HCT116 (cell line): ENCODE data around the gene GALNT17. TPM values are rescaled to one million over a fixed set of nuclear protein-coding genes. Genes with fewer than 3 reads are reported as not detected.

Experiments used
- ATAC-seq: fragments of 200-7000 bp; cut with Tn5 transposase; 2 replicates; pipeline ENCODE4 v1.9.1; 2020; ENCODE audit warnings: mild to moderate bottlenecking, moderate library complexity
- BruUV-seq: library from RNA; stranded (reverse); fragments of 400-500 nt; replicated peaks from 2 replicates; lab custom pipeline; 2021; lab: Mats Ljungman, UMichigan
- CTCF ChIA-PET: fragments of 300-600 bp; sonication (Branson Sonifier 250); formaldehyde crosslinking; loops from one replicate; lab custom pipeline; 2021; ENCODE audit warnings: antibody characterized with exemption; lab: Charles Lee
- POLR2A ChIA-PET: fragments of 300-600, 350-600 bp; sonication (Branson Sonifier 250); formaldehyde crosslinking; loops from one replicate; lab custom pipeline; 2021; ENCODE audit warnings: antibody characterized with exemption; lab: Charles Lee
- RAD21 ChIA-PET, 2 experiments: fragments of 300-600 bp; sonication (Branson Sonifier 250); formaldehyde crosslinking; loops; one replicate each; lab custom pipeline; 2023; ENCODE audit warnings: low total read pairs in 2 of 2; ENCODE audit not compliant: uncharacterized antibody in 2 of 2, unreplicated experiment in 2 of 2, low non-redundant PET in 1 of 2; lab: Charles Lee
- DNase-seq: peaks from one replicate; pipeline ENCODE4 v3.0.0-alpha.2; 2010; ENCODE audit warnings: low read depth, low spot score
- H2AFZ ChIP-seq: fragments of 200-600 bp; shearing (Covaris generic), sonication (generic); 2 replicates; pipeline ENCODE4 v1.6.1; 2017; ENCODE audit warnings: low read depth, mixed run types, mixed read lengths, antibody characterized with exemption, low read length; ENCODE audit not compliant: poor library complexity, severe bottlenecking
- H3K27ac ChIP-seq: 2 replicates; pipeline ENCODE4 v1.5.1; 2012; ENCODE audit warnings: low read depth, low read length
- H3K27me3 ChIP-seq: fragments of 200-600 bp; sonication (generic); 2 replicates; pipeline ENCODE4 v1.6.1; 2016; ENCODE audit warnings: mixed run types, low read length, mixed read lengths; ENCODE audit not compliant: insufficient read depth
- H3K36me3 ChIP-seq, 2 experiments: fragments of 200-500 bp in 1 of 2; fragments of 200-600 bp in 1 of 2; sonication (Bioruptor generic) in 1 of 2; sonication (generic) in 1 of 2; 2 replicates each; pipeline versions ENCODE4 v1.5.1 to v1.6.1; 2014 to 2016; ENCODE audit warnings: low read length in 2 of 2, inconsistent platforms in 1 of 2, mixed read lengths in 1 of 2, mixed run types in 1 of 2; ENCODE audit not compliant: insufficient read depth in 2 of 2, control insufficient read depth in 1 of 2
- H3K4me1 ChIP-seq, 2 experiments: fragments of 200-600 bp in 1 of 2; sonication (generic) in 1 of 2; 2 replicates each; pipeline versions ENCODE4 v1.5.1 to v1.6.1; 2012 to 2017; ENCODE audit warnings: low read length in 2 of 2, inconsistent platforms in 1 of 2, mild to moderate bottlenecking in 1 of 2, mixed read lengths in 1 of 2, mixed run types in 1 of 2, moderate library complexity in 1 of 2; ENCODE audit not compliant: insufficient read depth in 2 of 2, control insufficient read depth in 1 of 2
- H3K4me2 ChIP-seq: fragments of 200-600 bp; sonication (generic); 2 replicates; pipeline ENCODE4 v1.6.1; 2017; ENCODE audit warnings: mixed run types, low read length, mixed read lengths
- H3K4me3 ChIP-seq, 2 experiments: fragments of 200-600 bp in 1 of 2; sonication (generic) in 1 of 2; replicated peaks in 1 of 2; 2 replicates each; pipeline ENCODE4 v1.5.1; 2011 to 2016; ENCODE audit warnings: low read length in 2 of 2, control low read depth in 1 of 2, low read depth in 1 of 2, mild to moderate bottlenecking in 1 of 2, mixed read lengths in 1 of 2, mixed run types in 1 of 2
- H3K79me2 ChIP-seq: fragments of 200-600 bp; sonication (generic); 2 replicates; pipeline ENCODE4 v1.6.1; 2017; ENCODE audit warnings: mild to moderate bottlenecking, mixed run types, low read length, moderate library complexity, mixed read lengths; ENCODE audit not compliant: insufficient read depth
- H3K9ac ChIP-seq: fragments of 200-600 bp; sonication (generic); 2 replicates; pipeline ENCODE4 v1.6.1; 2016; ENCODE audit warnings: low read length, mixed read lengths
- H3K9me2 ChIP-seq: fragments of 200-600 bp; sonication (generic), shearing (Covaris generic); 2 replicates; pipeline ENCODE4 v1.6.1; 2017; ENCODE audit warnings: mixed run types, mild to moderate bottlenecking, moderate library complexity; ENCODE audit not compliant: insufficient read depth
- H3K9me3 ChIP-seq, 2 experiments: fragments of 200-500 bp in 1 of 2; fragments of 200-600 bp in 1 of 2; sonication (Bioruptor generic) in 1 of 2; sonication (generic) in 1 of 2; 2 replicates each; pipeline ENCODE4 v1.6.1; 2014 to 2017; ENCODE audit warnings: low read length in 2 of 2, mixed read lengths in 2 of 2, inconsistent platforms in 1 of 2, low read depth in 1 of 2, mild to moderate bottlenecking in 1 of 2, mixed run types in 1 of 2, moderate library complexity in 1 of 2; ENCODE audit not compliant: control insufficient read depth in 1 of 2, insufficient read depth in 1 of 2
- H4K20me1 ChIP-seq: fragments of 200-600 bp; sonication (generic), shearing (Covaris generic); 2 replicates; pipeline ENCODE4 v1.6.1; 2017; ENCODE audit warnings: mixed run types, mild to moderate bottlenecking, moderate library complexity; ENCODE audit not compliant: insufficient read depth
- ATF3 ChIP-seq: IDR thresholded peaks from 2 replicates; pipeline ENCODE4 v1.6.1; 2012
- CBX3 ChIP-seq: IDR thresholded peaks from 2 replicates; pipeline ENCODE4 v1.6.1; 2012; ENCODE audit warnings: low read depth
- CEBPB ChIP-seq: IDR thresholded peaks from 2 replicates; pipeline ENCODE4 v1.6.1; 2012; ENCODE audit warnings: low read depth
- CTCF ChIP-seq, 3 experiments: fragments of 200-600 bp in 1 of 3; sonication (generic) in 1 of 3; IDR thresholded peaks in 2 of 3; conservative IDR thresholded peaks in 1 of 3; 2 replicates each; pipeline ENCODE4 v1.5.1; 2012 to 2017; ENCODE audit warnings: low read depth in 2 of 3, low read length in 2 of 3, antibody characterized with exemption in 1 of 3, borderline replicate concordance in 1 of 3, control low read depth in 1 of 3, mild to moderate bottlenecking in 1 of 3, mixed read lengths in 1 of 3, mixed run types in 1 of 3, moderate library complexity in 1 of 3; ENCODE audit not compliant: insufficient read depth in 1 of 3
- EGR1 ChIP-seq: IDR thresholded peaks from 2 replicates; pipeline ENCODE4 v1.6.1; 2012; ENCODE audit warnings: low read depth
- ELF1 ChIP-seq: IDR thresholded peaks from 2 replicates; pipeline ENCODE4 v1.6.1; 2012; ENCODE audit warnings: low read depth, borderline replicate concordance
- EZH2phosphoT487 ChIP-seq: fragments of 200-600 bp; IDR thresholded peaks from 2 replicates; pipeline ENCODE4 v1.6.1; 2018; ENCODE audit warnings: antibody characterized with exemption, borderline replicate concordance
- FOSL1 ChIP-seq: IDR thresholded peaks from 2 replicates; pipeline ENCODE4 v1.6.1; 2012; ENCODE audit warnings: low read depth
- JUND ChIP-seq: IDR thresholded peaks from 2 replicates; pipeline ENCODE4 v1.6.1; 2012
- MAX ChIP-seq: IDR thresholded peaks from 2 replicates; pipeline ENCODE4 v1.6.1; 2012
- POLR2A ChIP-seq: IDR thresholded peaks from 2 replicates; pipeline ENCODE4 v1.7.0; 2011; ENCODE audit warnings: borderline replicate concordance; ENCODE audit not compliant: insufficient read depth, insufficient read length; ENCODE audit errors: extremely low read depth
- POLR2AphosphoS5 ChIP-seq: IDR thresholded peaks from 2 replicates; pipeline ENCODE4 v1.6.1; 2011; ENCODE audit warnings: mild to moderate bottlenecking, low read depth, low read length, moderate library complexity
- RAD21 ChIP-seq: IDR thresholded peaks from 2 replicates; pipeline ENCODE4 v1.6.1; 2012; ENCODE audit warnings: low read depth, mild to moderate bottlenecking
- REST ChIP-seq: IDR thresholded peaks from 2 replicates; pipeline ENCODE4 v1.6.1; 2012; ENCODE audit warnings: low read depth
- SIN3A ChIP-seq: IDR thresholded peaks from 2 replicates; pipeline ENCODE4 v1.6.1; 2012; ENCODE audit warnings: low read depth
- SRF ChIP-seq: IDR thresholded peaks from 2 replicates; pipeline ENCODE4 v1.6.1; 2012; ENCODE audit warnings: low read depth
- TCF7L2 ChIP-seq: IDR thresholded peaks from 2 replicates; pipeline ENCODE4 v1.7.0; 2011; ENCODE audit warnings: borderline replicate concordance, inconsistent platforms; ENCODE audit not compliant: insufficient read depth, insufficient read length; ENCODE audit errors: extremely low read depth
- YY1 ChIP-seq: IDR thresholded peaks from 2 replicates; pipeline ENCODE4 v1.6.1; 2011; ENCODE audit warnings: low read length, low read depth, moderate library complexity, mild to moderate bottlenecking; ENCODE audit not compliant: insufficient replicate concordance; ENCODE audit errors: extremely low read depth
- ZBTB33 ChIP-seq: IDR thresholded peaks from 2 replicates; pipeline ENCODE4 v1.6.1; 2011; ENCODE audit warnings: mild to moderate bottlenecking, low read length, moderate library complexity; ENCODE audit not compliant: insufficient replicate concordance; ENCODE audit errors: extremely low read depth
- ZNF274 ChIP-seq: fragments of 200-500 bp; sonication (Bioruptor generic); IDR thresholded peaks from 2 replicates; pipeline ENCODE4 v1.6.1; 2014; ENCODE audit warnings: mild to moderate bottlenecking, low read depth, low read length, inconsistent platforms
- intact Hi-C: fragments of 100-400 bp; cut with micrococcal nuclease; formaldehyde crosslinking; loops from 2 replicates; pipeline ENCODE4 v1.10.0; 2022
- total RNA-seq: library from RNA; stranded (reverse); gene quantifications from one replicate; pipeline ENCODE4 v1.2.1, GENCODE V29; 2021; ENCODE audit not compliant: unreplicated experiment

Gene GALNT17
- total RNA-seq, 1 experiment from 2014 or later: not detected

GRCh38 chr7:71135663-71136062 lies 3.7 kb downstream of the GALNT17 start:
- H3K9me2 ChIP-seq: no peaks in the 10 kb centered on the region
- RAD21 ChIA-PET: no interaction called here
- POLR2A ChIA-PET: no interaction called here
- no TSS peak for BruUV-seq
- TF ChIP-seq JUND: no peak
- no peak for TF ChIP-seq POLR2AphosphoS5
- no peak for TF ChIP-seq SRF
- TF ChIP-seq POLR2A: no peak
- no peak for TF ChIP-seq EZH2phosphoT487
- TF ChIP-seq SIN3A: no peak
- TF ChIP-seq CEBPB: no peak
- TF ChIP-seq RAD21: no peak
- TF ChIP-seq ZBTB33: no peak
- no peak for TF ChIP-seq CBX3
- no peak for TF ChIP-seq ATF3
- no peak for TF ChIP-seq MAX
- TF ChIP-seq ZNF274: no peak
- TF ChIP-seq ELF1: no peak
- TF ChIP-seq EGR1: no peak
- TF ChIP-seq FOSL1: no peak
- TF ChIP-seq REST: no peak
- TF ChIP-seq CTCF (IDR thresholded peaks at IDR 0.05 in 2 of 3, conservative IDR thresholded peaks at IDR 0.05 in 1 of 3; ENCODE audit: borderline replicate concordance in 1 of 3, insufficient read depth in 1 of 3, low read depth in 2 of 3, low read length in 2 of 3): no peak
- TF ChIP-seq TCF7L2: no peak
- no peak for TF ChIP-seq YY1
- no peak overlapping the region for H3K9ac ChIP-seq
- peaks cover 3 to 13% of the 10 kb centered on the region in 2 experiments; a peak in 2 of 4 replicates for H3K9me3 ChIP-seq
- H3K4me3 ChIP-seq: no peak overlapping the region
- intact Hi-C loops: no loop called here
- no peaks in the 10 kb centered on the region for H3K4me1 ChIP-seq
- CTCF ChIA-PET: no interaction called here
- H4K20me1 ChIP-seq: no peaks in the 10 kb centered on the region
- no peaks in the 10 kb centered on the region for H3K27me3 ChIP-seq
- DNase-seq: no peak
- H3K27ac ChIP-seq: no peak overlapping the region
- no peaks in the 10 kb centered on the region for H3K79me2 ChIP-seq
- H2AFZ ChIP-seq: no peak overlapping the region
- no peak overlapping the region for H3K4me2 ChIP-seq
- H3K36me3 ChIP-seq: no peaks in the 10 kb centered on the region
- ATAC-seq: no peak
